ENCODE measurements around the gene ADAMTS6. TPM values are rescaled to one million over a fixed set of nuclear protein-coding genes. Genes with fewer than 3 reads are reported as not detected.

Gene ADAMTS6
- total RNA-seq, 2 donors from 2014 or later = 0.74 to 2.2 TPM

GRCh38 chr5:65412842-65413241 is 68.9 kb downstream of the ADAMTS6 start:
- no peak overlapping the region for H3K27ac ChIP-seq
- H3K4me3 ChIP-seq = no peak overlapping the region
- H3K27me3 ChIP-seq = no peaks in the 10 kb centered on the region
- DNase-seq (ENCODE audit: low spot score) = no peak
- no peaks in the 10 kb centered on the region for H3K4me1 ChIP-seq
- no peaks in the 10 kb centered on the region for H3K36me3 ChIP-seq
- no peak for TF ChIP-seq CTCF (IDR thresholded peaks at IDR 0.05)
- peaks cover 0 to 4% of the 10 kb centered on the region in 2 donors for H3K9me3 ChIP-seq

DNA sequence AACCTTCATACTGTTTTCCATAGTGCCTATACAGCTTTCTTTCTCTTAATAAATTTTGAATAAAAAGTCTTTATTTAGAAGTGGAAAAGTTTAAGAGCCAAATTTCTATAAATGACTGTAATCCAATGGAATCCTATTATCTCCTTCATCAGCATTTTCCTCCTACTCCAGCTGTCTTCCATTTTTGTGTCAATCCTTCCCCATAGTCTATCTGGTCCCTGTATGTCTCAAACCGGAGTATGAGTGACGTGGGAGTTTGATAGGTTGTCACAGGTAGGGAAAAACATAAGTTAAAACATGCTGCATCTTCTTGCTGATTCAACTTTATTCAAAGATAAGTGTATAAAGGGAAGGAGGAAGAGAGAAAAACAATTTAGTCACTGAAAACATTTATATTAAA is 70.4 kb downstream of the ADAMTS6 start:
- H3K4me1 ChIP-seq = no peaks in the 10 kb centered on the region
- no peaks in the 10 kb centered on the region for H3K36me3 ChIP-seq
- no peak overlapping the region for H3K27ac ChIP-seq
- H3K4me3 ChIP-seq = no peak overlapping the region
- TF ChIP-seq CTCF (IDR thresholded peaks at IDR 0.05) = no peak
- no peaks in the 10 kb centered on the region for H3K9me3 ChIP-seq
- H3K27me3 ChIP-seq = no peaks in the 10 kb centered on the region
- no peak for DNase-seq (ENCODE audit: low spot score)

DNA sequence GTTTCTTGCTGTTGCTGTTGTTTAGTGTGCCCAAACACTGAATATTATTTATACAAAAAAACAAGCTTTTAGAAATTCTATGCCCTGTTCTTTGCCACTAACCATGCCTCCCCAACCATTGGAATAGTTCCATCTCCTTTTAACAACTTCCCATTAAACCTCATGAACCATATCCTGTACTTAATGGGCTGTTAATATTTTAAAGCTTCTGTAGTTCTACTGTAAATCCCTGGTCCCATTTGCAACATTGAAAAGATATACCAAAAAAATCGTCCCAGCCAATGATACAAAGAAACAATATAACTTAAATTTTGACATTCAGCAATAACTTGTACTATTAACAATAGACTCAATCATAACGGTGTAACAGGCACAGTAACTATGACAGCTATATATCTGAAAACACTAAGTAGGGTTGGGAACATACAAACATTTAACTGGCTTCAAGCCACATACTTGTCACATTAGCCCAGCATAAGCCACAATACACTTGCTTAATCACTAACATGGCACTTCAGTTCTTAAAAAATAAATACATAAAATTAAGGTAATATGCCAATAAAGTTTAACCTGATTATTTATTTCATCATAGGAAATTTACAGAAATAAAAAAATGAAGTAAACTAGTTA is 86.1 kb downstream of the ADAMTS6 start:
- H3K27ac ChIP-seq = no peak overlapping the region
- no peaks in the 10 kb centered on the region for H3K4me1 ChIP-seq
- no peak overlapping the region for H3K4me3 ChIP-seq
- no peaks in the 10 kb centered on the region for H3K9me3 ChIP-seq
- no peak for TF ChIP-seq CTCF (IDR thresholded peaks at IDR 0.05)
- H3K27me3 ChIP-seq = no peaks in the 10 kb centered on the region
- no peak for DNase-seq (ENCODE audit: low spot score)
- H3K36me3 ChIP-seq = no peaks in the 10 kb centered on the region

- Histone ChIP-seq H3K4me3 (no peak overlapping the region), H3K9me3 (no peaks in the 10 kb centered on the region), H3K36me3 (no peaks in the 10 kb centered on the region), H3K27me3 (no peaks in the 10 kb centered on the region), H3K4me1 (no peaks in the 10 kb centered on the region), H3K27ac (no peak overlapping the region)
- peak; percentile 77 for DNase-seq (ENCODE audit: low spot score)
- no peak for TF ChIP-seq CTCF (IDR thresholded peaks at IDR 0.05)
Observed at GRCh38 chr5:65394087-65394486, 87.6 kb downstream of the ADAMTS6 start.

DNA sequence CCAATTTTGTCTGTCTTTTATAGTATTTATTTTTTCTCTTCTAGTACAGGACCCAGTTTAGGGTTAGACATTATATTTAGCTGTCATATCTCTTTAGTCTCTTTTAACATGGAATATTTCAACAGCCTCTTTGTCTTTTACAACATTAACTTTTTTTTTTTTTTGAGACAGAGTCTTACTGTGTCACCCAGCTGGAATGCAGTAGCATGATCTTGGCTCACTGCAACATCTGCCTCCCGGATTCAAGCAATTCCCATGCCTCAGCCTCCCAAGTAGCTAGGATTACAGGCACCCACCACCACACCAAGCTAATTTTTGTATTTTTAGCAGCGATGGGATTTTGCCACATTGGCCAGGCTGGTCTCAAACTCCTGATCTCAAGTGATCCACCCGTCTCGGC is 90.1 kb downstream of the ADAMTS6 start:
- H3K36me3 ChIP-seq = no peaks in the 10 kb centered on the region
- no peak overlapping the region for H3K27ac ChIP-seq
- no peak overlapping the region for H3K4me3 ChIP-seq
- no peaks in the 10 kb centered on the region for H3K9me3 ChIP-seq
- no peak for DNase-seq (ENCODE audit: low spot score)
- H3K27me3 ChIP-seq = no peaks in the 10 kb centered on the region
- no peaks in the 10 kb centered on the region for H3K4me1 ChIP-seq
- TF ChIP-seq CTCF (IDR thresholded peaks at IDR 0.05) = no peak

DNA sequence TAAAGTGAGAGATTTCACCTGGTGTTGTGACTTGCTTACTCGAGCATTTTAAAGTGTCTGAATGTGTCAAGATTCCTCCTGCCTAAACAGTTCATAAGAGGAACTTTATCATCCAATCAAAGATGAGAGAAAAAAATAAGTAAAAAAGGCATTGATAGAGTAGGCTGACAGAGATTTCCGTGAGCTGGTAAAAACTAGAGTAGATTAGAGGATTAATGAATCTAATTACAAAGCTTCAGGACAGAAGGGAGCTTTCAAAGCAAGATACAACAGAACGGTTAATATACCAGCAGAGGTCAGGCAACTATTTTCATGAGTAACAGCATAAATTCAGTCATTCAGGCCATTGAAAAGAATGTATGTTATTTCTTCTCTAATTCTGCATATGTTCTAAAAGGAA is 91.5 kb downstream of the ADAMTS6 start:
- Histone ChIP-seq H3K9me3 (no peaks in the 10 kb centered on the region), H3K4me1 (no peaks in the 10 kb centered on the region), H3K27ac (no peak overlapping the region), H3K4me3 (no peak overlapping the region), H3K27me3 (no peaks in the 10 kb centered on the region), H3K36me3 (no peaks in the 10 kb centered on the region)
- TF ChIP-seq CTCF (IDR thresholded peaks at IDR 0.05) = no peak
- DNase-seq (ENCODE audit: low spot score) = no peak
